GM18526 (cell line): ENCODE data around the gene UBALD1.

Experiments
- POLR2A ChIP-seq: IDR thresholded peaks from 3 replicates; pipeline ENCODE4 v1.6.1; 2011; ENCODE audit not compliant: insufficient read length; ENCODE audit errors: extremely low read depth

The UBALD1 gene

DNA sequence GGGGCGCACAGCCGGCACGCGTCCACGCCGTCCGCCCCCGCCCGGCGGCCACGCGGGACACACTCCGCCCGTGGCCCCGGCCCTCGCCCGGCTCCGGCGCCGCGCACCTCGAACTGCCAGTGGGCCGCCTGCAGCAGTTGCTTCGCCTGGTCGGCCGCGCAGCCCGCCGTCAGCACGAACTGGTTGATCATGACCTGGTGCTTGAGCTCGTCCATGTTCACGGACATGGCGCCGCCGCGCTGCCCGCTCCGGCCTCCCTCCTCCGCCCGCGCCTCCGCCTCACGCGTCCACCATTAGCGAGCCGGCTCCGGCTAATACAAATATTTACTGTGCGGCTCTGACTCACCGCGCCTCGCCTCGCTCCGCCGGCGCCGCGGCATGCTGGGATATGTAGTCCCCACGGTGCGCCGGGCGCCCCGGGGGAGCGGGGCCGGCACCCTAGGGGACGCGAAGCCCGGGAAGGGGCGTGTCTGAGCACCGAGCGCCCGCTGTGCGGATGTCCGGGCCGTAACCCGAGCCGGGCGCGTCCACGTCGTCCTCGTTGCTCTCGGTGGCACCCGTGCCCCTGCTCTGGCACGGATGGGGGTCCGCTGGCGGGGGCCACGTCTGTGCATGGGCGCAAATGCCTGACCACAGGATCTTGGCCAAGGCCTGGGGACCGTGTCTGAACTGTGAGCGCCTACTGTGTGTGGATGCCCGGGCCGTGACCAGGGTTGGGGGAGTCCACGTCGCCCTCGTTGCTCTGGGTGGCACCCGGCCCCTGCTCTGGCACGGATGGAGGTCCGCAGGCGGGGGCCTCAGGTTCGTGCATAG is at the start of gene UBALD1:
Gene UBALD1, minus strand, starts transcription at position 318 of the 813 bp plus-strand sequence. Its CDS starts 91 bp downstream, at position 227.
- peak; percentile 71 for TF ChIP-seq POLR2A

DNA sequence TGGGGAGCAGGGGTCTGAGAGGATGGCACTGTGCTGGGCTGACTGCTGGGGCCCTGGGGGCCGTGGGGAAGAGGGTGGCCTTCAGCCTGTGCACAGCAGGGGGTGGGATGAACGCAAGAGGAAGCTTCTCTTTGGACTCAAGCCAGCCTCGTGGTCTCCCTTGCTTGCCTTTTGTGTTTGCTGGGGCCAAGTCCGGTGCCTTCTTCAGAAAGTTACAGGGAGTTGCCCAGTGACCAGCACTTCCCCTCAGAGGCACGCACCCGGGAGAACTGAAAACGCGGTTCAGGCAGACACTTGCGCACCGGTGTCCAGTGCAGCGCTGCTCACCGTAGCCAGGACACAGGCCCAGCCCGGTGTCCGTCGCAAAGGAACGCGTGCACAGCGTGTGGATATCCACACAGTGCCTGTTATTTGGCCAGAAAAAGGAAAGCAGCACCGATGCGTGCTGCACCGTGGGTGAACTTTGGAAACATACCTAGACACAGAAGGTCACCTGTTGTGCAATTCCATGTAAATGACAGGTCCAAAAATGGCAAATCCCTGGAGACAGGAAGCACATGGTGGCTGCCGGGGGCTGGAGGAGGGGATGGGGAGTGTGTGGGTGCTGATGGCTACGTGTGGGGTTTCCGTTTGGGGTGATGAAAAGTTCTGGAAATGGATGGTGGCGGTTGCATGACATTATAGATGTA is 49.2 kb upstream of the UBALD1 start:
- no peak for TF ChIP-seq POLR2A

DNA sequence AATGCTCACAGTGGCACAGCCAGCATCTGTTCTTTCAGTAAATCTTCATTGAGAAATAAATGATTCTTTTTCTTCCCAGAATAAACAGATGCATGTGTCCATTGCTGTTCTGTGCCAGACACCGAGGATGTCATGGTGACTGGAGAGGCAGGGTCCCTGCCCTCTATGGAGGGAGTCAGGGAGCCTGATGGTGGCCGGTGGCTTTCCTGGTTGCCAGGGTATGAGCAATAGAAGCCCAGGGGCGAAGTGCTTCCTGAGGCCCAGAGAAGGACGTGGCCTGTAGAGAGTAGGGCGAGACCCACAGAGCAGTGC is 48.7 kb upstream of the UBALD1 start:
- no peak for TF ChIP-seq POLR2A

DNA sequence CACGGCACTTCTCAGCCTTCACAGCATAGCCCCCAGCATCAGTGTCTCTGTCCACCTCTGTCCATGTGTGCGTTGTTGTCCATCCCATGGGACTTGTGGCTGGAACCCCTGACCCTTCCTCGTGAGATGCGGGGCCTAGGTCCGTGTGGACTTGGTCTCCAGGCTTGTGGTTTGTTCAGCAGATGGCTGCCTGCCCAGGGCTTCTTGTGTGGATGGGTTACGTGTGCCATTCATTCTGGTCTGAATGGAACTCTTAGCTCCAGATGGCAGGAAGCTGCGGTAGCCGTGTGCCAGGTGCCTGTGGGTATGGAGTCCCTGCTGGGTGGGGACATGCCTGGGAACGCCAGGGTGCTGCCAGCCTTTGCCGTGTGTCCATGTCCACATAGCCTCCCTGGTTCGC is 47.0 kb upstream of the UBALD1 start:
- no peak for TF ChIP-seq POLR2A

DNA sequence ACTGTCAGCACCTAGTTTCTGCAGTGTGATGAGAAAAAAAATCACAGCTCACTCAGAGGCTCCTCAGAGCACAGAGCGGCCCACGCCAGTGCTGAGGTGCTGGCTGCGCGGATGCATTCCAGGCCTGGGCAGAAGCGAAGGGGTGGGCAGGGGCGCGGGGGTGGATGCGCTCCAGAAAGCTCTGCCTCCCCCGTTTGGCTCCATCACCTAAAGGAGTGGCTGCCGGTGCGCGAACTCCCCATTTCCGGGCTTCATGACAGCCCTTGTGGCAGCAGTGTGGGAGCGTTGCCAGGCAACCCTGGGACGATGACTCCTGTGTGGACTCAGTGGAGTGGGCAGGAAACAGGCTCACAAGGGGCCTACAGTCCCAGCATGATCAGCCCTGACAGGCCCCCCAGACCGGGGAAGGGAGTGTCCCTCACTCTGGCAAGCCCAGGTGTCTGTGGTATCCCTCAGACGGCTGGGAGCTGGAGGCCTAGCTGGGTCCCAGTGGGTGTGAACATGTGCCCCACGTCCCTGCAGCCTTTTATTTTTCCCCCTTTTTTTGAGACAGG is 45.8 kb upstream of the UBALD1 start:
- TF ChIP-seq POLR2A = no peak

DNA sequence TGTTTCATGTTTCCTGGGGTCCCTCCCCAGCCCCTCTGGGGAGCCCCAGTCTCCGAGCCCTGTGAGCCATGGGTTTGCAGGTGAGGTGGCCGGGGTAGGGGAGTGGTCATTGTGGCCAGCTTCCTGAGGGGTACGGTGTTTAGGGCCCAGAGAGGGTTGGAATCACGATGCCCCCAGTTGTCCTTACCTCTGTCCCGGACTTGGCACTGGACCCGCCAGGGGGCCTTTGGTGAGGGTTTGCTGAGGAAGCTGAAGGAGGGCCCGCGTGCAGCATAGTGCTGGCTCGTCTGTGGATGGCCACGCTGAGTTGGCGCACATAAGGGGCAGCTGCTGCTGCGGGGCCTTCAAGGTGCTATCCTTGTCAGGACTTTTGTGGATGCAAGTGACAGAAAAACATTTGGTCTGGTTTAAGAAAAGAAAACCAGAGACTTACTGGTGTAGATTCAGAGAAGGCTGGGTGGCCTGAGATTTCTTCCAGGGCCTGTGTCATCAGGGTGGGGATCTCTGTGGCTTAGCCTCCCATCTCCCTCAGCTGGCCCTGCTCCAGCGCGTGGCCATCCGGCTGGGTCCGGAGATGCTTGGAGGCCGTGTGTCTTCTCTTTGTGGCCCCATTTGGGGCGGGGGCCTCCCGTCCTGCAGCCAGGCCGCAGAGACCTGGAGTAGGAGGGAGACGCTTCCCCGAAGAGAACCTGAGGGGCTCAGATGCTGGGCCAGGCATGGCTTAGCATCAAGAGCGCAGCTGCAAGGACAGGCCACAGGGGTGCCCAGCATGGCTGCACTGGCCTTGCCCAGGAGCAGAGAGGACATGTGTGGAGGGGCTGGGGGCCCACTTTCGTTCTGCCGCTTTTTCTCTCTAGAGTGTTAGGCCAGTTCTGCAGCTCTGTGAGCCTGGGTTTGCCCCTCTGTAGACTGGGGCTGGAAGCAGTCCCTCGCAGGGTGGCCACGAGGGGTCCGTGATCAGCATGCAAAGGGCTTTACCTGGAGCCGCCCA is 45.0 kb upstream of the UBALD1 start:
- no peak for TF ChIP-seq POLR2A

DNA sequence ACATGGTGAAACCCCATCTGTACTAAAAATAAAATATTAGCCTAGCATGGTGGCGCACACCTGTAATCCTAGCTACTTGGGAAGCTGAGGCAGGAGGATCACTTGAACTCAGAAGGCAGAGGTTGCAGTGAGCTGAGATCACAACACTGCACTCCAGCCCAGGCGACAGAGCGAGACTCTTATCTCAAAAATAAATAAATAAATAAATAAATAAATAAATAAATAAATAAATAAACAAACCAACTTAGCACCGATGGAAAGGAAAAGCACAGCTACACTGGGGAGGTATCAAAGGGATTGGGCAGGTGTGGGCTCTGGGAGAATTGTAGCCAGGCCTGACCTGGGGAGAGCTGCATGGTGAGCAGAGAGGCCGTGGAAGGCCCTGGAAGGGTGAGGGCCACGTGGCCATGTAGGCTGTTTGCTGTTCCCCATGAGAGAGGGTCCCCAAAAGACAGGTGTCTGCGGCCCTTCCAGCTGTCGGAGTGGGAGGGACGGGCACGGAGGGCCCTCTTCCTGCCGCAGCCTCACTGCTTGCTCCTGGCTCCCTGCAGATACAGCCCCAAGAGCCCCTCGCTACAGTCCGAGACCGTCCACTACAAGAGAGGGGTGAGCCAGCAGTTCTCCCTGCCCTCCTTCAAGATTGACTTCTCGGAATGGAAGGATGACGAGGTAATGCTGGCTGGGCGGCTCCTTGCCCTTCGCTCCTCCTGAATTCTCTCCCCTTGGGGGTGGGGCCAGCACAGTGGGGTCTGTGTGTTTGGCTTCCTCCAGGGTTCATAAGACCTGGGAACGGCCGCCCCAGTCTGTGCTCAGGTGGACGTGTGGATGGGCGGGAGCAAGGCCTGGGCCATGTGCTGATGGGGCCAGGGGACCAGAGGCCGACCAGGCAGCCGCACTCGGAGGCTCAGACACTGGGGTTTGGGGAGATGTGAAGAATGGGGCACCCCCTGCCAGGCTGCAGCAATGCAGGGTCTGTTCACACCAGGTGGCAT is 42.3 kb upstream of the UBALD1 start:
- TF ChIP-seq POLR2A = no peak

DNA sequence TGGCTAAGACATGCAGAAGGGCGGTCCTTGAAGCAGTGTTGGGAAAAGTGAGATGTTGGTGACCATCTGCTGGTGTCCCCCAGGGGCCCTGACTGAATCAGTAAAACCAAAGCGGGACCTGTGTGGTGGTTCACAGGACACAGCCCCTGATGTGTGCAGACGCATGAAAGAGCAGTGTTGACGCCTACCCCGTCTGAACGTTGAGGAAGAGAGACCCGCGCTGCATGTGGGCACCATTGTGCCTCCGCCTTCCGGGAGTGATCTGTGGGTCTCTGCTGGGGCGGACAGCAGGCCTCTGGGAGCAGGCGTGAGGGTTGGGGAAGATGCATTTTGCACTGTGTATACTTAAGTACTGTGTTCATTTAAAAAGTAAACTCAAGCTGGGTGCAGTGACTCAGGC is 41.5 kb upstream of the UBALD1 start:
- no peak for TF ChIP-seq POLR2A

DNA sequence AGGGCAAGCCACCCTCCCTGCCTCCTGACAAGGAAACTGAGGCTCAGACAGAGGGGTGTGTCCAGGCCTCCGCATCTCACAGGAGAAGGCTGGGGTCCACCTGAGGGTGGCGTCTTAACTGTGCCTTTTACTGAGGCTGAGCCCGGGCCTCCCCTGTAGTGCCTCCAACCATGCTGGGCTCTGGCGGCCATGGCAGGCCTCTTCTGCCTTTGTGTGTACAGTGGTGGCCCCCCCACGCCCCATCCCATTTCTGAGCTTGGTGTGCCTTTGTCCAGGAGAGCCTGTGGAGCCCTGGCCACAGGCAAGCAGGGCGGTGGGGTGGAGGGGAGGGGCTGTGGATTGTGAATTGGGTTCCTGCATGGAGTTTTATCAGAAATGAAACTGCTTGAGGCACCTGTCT is 41.1 kb upstream of the UBALD1 start:
- no peak for TF ChIP-seq POLR2A

DNA sequence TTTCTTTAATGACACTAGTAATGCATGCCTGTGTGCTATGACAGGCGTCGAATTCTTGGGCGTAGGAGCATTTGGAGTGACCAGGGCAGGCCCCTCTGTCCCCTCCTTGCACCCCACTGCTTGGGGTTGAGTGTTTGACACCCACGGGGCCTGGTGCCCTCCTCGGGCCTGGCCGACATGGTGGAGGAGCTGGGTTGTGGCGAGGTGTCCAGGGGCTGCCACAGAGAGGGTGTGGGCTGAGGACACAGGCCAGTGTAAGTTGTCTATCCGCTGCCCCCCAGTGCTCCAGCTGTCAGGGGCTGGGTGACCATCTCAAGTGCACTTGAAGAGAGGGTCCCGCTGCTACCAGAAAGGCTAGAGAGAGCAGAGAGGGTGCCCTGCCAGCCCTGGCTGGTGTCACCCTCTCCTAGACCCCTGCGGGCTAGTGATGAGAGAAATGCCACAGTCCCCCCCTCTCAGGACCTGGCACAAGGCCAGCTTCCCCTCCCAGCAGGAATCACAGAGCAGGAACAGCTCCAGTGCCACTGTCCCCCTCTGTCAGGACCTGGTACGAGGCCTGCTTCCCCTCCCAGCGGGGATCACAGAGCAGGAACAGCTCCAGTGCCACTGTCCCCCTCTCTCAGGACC is 40.4 kb upstream of the UBALD1 start:
- TF ChIP-seq POLR2A = no peak

DNA sequence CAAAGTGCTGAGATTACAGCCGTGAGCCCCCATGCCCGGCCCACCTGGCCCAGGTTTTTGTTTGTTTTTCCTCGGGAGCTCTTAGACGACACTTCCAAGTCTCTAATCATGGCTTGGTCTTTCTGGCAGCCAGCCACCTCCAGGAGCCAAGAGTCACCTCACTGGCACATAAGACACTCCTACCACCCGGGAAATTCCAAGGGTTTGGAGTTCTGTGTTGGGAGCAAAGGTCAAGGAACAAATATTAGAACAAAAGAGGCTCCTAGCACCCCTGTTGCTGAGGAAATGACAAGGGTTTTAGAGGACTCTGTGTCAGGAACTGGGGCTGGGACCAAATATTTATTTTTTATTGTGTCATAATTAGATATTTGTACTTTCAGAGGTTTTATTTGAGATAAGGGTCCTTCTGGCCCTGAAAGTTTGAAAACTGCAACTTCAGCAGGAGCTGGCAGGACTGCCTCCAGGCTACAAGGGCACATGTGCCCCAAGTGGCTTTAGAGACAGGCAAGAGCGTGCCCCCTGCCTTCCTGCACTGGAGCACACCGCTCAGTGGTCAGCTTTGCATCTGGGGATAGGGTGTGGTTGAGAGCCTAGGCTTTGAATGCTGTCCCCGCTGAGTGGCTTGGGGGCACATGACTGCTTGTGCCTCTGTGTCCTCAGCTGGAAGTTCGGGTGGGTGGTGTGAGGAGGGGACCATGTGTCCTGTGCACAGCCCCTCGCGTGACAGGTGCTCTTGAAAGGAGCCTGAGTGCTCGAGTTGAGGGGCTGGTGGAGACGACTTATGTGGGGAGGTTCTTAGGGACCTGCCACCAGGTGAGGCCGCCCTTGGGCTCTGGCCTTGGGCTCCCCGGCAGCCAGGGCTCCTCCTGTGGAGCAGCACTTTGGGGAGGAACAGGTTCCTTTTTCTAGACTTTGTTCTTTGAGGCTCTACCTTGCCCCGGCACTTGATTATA is 39.6 kb upstream of the UBALD1 start:
- TF ChIP-seq POLR2A = no peak

DNA sequence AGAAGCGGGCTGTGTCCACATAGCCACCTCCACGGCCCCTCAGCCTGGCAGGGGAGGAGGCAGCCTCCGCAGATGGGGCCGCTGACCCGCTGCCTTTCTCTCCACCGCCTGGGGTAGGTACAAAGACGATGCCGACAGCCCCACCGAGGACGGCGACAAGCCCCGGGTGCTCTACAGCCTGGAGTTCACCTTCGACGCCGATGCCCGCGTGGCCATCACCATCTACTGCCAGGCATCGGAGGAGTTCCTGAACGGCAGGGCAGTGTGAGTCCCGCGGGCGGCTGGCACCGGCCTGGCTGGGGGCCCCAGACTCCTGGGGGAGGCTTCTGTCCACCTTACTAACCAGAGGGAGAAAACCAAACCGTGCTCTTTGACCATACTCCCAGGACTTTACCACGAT is 37.9 kb upstream of the UBALD1 start:
- no peak for TF ChIP-seq POLR2A

DNA sequence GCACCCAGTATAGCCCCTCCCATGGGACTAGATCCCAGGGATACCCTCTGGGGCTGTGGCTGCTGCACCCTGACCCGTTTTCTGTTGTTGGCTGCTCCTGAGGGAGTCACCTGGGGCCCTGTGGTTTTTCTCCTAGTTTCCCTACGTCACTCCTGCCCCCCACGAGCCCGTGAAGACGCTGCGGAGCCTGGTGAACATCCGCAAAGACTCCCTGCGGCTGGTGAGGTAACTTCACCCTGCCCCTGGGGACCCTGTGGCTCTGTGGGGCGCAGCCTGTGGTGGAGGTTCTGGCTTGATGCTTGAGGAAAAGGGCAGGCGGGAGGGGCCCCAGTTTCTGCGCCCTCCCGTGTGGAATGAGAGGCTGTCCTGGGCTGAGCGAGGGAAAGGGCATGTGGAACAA is 37.1 kb upstream of the UBALD1 start:
- no peak for TF ChIP-seq POLR2A
